Fibroblast of lung (primary cell): ENCODE data around the gene ZNF514. TPM values are rescaled to one million over a fixed set of nuclear protein-coding genes. Genes with fewer than 3 reads are reported as not detected.
A peak's percentile ranks its signal among the peaks of the same experiment; 100 is the strongest.

Experiments
- DNase-seq, 2 donors: peaks; one replicate each; pipeline versions ENCODE4 v3.0.0 to v3.0.0-alpha.2; 2010; ENCODE audit warnings: low read depth in 2 of 2
- H2AFZ ChIP-seq: 2 replicates; pipeline ENCODE4 v1.5.1; 2012; ENCODE audit warnings: low read length, control low read depth, inconsistent platforms
- H3K27ac ChIP-seq: 2 replicates; pipeline ENCODE4 v1.5.1; 2011; ENCODE audit warnings: low read length, control low read depth; ENCODE audit not compliant: insufficient read depth
- H3K27me3 ChIP-seq: 2 replicates; pipeline ENCODE4 v1.5.1; 2011; ENCODE audit warnings: mild to moderate bottlenecking, low read length; ENCODE audit not compliant: control insufficient read depth, insufficient read depth
- H3K36me3 ChIP-seq: 2 replicates; pipeline ENCODE4 v1.5.1; 2011; ENCODE audit warnings: low read length; ENCODE audit not compliant: control insufficient read depth, insufficient read depth
- H3K4me1 ChIP-seq: 2 replicates; pipeline ENCODE4 v1.5.1; 2011; ENCODE audit warnings: low read length; ENCODE audit not compliant: control insufficient read depth, insufficient read depth; ENCODE audit errors: extremely low read depth
- H3K4me2 ChIP-seq: 2 replicates; pipeline ENCODE4 v1.5.1; 2011; ENCODE audit warnings: low read length, control low read depth; ENCODE audit not compliant: insufficient read depth; ENCODE audit errors: extremely low read depth
- H3K4me3 ChIP-seq, 4 experiments: fragments of 200-600 bp in 1 of 4; sonication (generic) in 1 of 4; replicated peaks in 1 of 4; 2 replicates each; pipeline ENCODE4 v1.5.1; 2011 to 2016; ENCODE audit warnings: low read length in 4 of 4, low read depth in 3 of 4, mild to moderate bottlenecking in 3 of 4, control low read depth in 2 of 4, inconsistent platforms in 1 of 4, mixed read lengths in 1 of 4; ENCODE audit not compliant: insufficient read depth in 1 of 4; ENCODE audit errors: control extremely low read depth in 1 of 4
- H3K79me2 ChIP-seq: 2 replicates; pipeline ENCODE4 v1.5.1; 2012; ENCODE audit warnings: mild to moderate bottlenecking, low read length, inconsistent platforms; ENCODE audit not compliant: control insufficient read depth, insufficient read depth
- H3K9ac ChIP-seq: 2 replicates; pipeline ENCODE4 v1.5.1; 2011; ENCODE audit warnings: mild to moderate bottlenecking, low read length, control low read depth; ENCODE audit not compliant: insufficient read depth
- H3K9me3 ChIP-seq: 2 replicates; pipeline ENCODE4 v1.5.1; 2012; ENCODE audit warnings: low read depth, low read length; ENCODE audit not compliant: control insufficient read depth, insufficient read depth
- H4K20me1 ChIP-seq: 2 replicates; pipeline ENCODE4 v1.5.1; 2011; ENCODE audit warnings: low read length; ENCODE audit not compliant: control insufficient read depth, insufficient read depth; ENCODE audit errors: extremely low read depth
- CTCF ChIP-seq, 2 donors: IDR thresholded peaks in 1 of 2; conservative IDR thresholded peaks in 1 of 2; 1 replicate in 1 of 2; 2 replicates in 1 of 2; pipeline ENCODE4 v1.5.1; 2011 to 2012; ENCODE audit warnings: low read length in 2 of 2, control low read depth in 1 of 2, inconsistent platforms in 1 of 2, low read depth in 1 of 2, mild to moderate bottlenecking in 1 of 2
- EZH2 ChIP-seq: IDR thresholded peaks from 2 replicates; pipeline ENCODE4 v1.5.1; 2012; ENCODE audit warnings: low read length, control low read depth, mild to moderate bottlenecking; ENCODE audit errors: missing control alignments
- polyA plus RNA-seq, 2 donors: library from polyadenylated mRNA; depleted of rRNA in 1 of 2; stranded (reverse) in 1 of 2; unstranded in 1 of 2; fragments of >200 nt; gene quantifications; 2 replicates each; pipeline ENCODE4 v1.2.1, GENCODE V29; 2011 to 2012; ENCODE audit warnings: missing spikeins in 1 of 2
- total RNA-seq: library from RNA; depleted of rRNA; stranded (reverse); fragments of >200 nt; gene quantifications from 2 replicates; pipeline ENCODE4 v1.2.1, GENCODE V29; 2014

The ZNF514 gene
- total and polyA plus RNA-seq, 2 donors (not counting 1 experiment from before 2014, with no cell fraction given): 6.5 to 14.2 TPM

- Histone ChIP-seq H4K20me1 (no peaks in the 10 kb centered on the region), H3K27ac (no peak overlapping the region), H3K4me3 (no peak overlapping the region), H3K9ac (no peak overlapping the region), H3K27me3 (no peaks in the 10 kb centered on the region), H3K79me2 (no peaks in the 10 kb centered on the region), H3K4me1 (no peaks in the 10 kb centered on the region), H3K36me3 (peaks cover 10% of the 10 kb centered on the region), H3K4me2 (no peak overlapping the region), H3K9me3 (peaks cover 16% of the 10 kb centered on the region), H2AFZ (no peak overlapping the region)
- TF ChIP-seq EZH2 (no peak), CTCF (conservative IDR thresholded peaks at IDR 0.05 in 1 of 2, IDR thresholded peaks at IDR 0.05 in 1 of 2; ENCODE audit: low read depth in 1 of 2, low read length in 2 of 2) (no peak)
- peak; percentile 8 to 10 for DNase-seq
Measured at GRCh38 chr2:95149397-95149984, 10.2 kb downstream of the ZNF514 start.

GRCh38 chr2:95143838-95144237 lies 15.8 kb downstream of the ZNF514 start:
- Histone ChIP-seq H4K20me1 (no peaks in the 10 kb centered on the region), H3K27me3 (no peaks in the 10 kb centered on the region), H3K9me3 (peaks cover 2% of the 10 kb centered on the region), H2AFZ (no peak overlapping the region), H3K36me3 (no peaks in the 10 kb centered on the region), H3K27ac (no peak overlapping the region), H3K4me2 (no peak overlapping the region), H3K9ac (no peak overlapping the region), H3K79me2 (no peaks in the 10 kb centered on the region), H3K4me3 (no peak overlapping the region), H3K4me1 (no peaks in the 10 kb centered on the region)
- no peak for DNase-seq
- TF ChIP-seq EZH2 (no peak), CTCF (conservative IDR thresholded peaks at IDR 0.05 in 1 of 2, IDR thresholded peaks at IDR 0.05 in 1 of 2; ENCODE audit: low read depth in 1 of 2, low read length in 2 of 2) (no peak)

- H3K4me3 ChIP-seq: no peak overlapping the region
- no peak overlapping the region for H3K9ac ChIP-seq
- no peak for DNase-seq
- no peaks in the 10 kb centered on the region for H3K4me1 ChIP-seq
- H4K20me1 ChIP-seq: no peaks in the 10 kb centered on the region
- H3K79me2 ChIP-seq: no peaks in the 10 kb centered on the region
- H3K27me3 ChIP-seq: no peaks in the 10 kb centered on the region
- no peak overlapping the region for H3K4me2 ChIP-seq
- no peak overlapping the region for H3K27ac ChIP-seq
- no peaks in the 10 kb centered on the region for H3K9me3 ChIP-seq
- H2AFZ ChIP-seq: no peak overlapping the region
- TF ChIP-seq EZH2: no peak
- TF ChIP-seq CTCF (conservative IDR thresholded peaks at IDR 0.05 in 1 of 2, IDR thresholded peaks at IDR 0.05 in 1 of 2; ENCODE audit: low read depth in 1 of 2, low read length in 2 of 2): no peak
- H3K36me3 ChIP-seq: no peaks in the 10 kb centered on the region
Measured at GRCh38 chr2:95138702-95139101, 20.9 kb downstream of the ZNF514 start.
